K562 (cell line): ENCODE measurements around the gene SHISA8. TPM values are rescaled to one million over a fixed set of nuclear protein-coding genes. Genes with fewer than 3 reads are reported as not detected.
A peak's percentile ranks its signal among the peaks of the same experiment; 100 is the strongest.

Experiments
- BDP1 ChIP-seq: IDR thresholded peaks from 3 replicates; pipeline ENCODE4 v1.6.1; 2011; ENCODE audit not compliant: insufficient read length, insufficient read depth
- DIDO1 ChIP-seq: fragments of 450-650 bp; IDR thresholded peaks from 2 replicates; pipeline ENCODE4 v1.6.1; 2016; ENCODE audit warnings: low read depth, missing biosample characterization, missing genetic modification characterization
- MIER1 ChIP-seq: fragments of 450-650 bp; IDR thresholded peaks from 2 replicates; pipeline ENCODE4 v1.6.1; 2016; ENCODE audit warnings: antibody characterized with exemption, mild to moderate bottlenecking, low read depth
- NRF1 ChIP-seq, 2 experiments: fragments of 450-650 bp; IDR thresholded peaks in 1 of 2; conservative IDR thresholded peaks in 1 of 2; 2 replicates each; pipeline ENCODE4 v1.6.1; 2014; ENCODE audit warnings: mild to moderate bottlenecking in 2 of 2
- NUFIP1 ChIP-seq: fragments of 450-650 bp; IDR thresholded peaks from 2 replicates; pipeline ENCODE4 v1.6.1; 2018; ENCODE audit not compliant: partially characterized antibody
- PHB ChIP-seq: fragments of 250-450 bp; sonication (Bioruptor Pico); IDR thresholded peaks from 2 replicates; pipeline ENCODE4 v1.5.0; 2021
- PYGO2 ChIP-seq: fragments of 450-650 bp; IDR thresholded peaks from 2 replicates; pipeline ENCODE4 v1.6.1; 2016; ENCODE audit warnings: mild to moderate bottlenecking, missing genetic modification characterization, moderate library complexity, missing compliant biosample characterization
- RAD21 ChIP-seq, 2 experiments: fragments of 250-450 bp in 1 of 2; fragments of 450-650 bp in 1 of 2; sonication (Bioruptor Pico) in 1 of 2; formaldehyde crosslinking in 1 of 2; IDR thresholded peaks in 1 of 2; conservative IDR thresholded peaks in 1 of 2; 2 replicates each; pipeline versions ENCODE4 v1.4.0 to v1.8.0; 2020 to 2022; ENCODE audit warnings: mild to moderate bottlenecking in 2 of 2, moderate library complexity in 1 of 2
- SMARCE1 ChIP-seq: fragments of 450-650 bp; IDR thresholded peaks from 2 replicates; pipeline ENCODE4 v1.7.1; 2016; ENCODE audit warnings: mild to moderate bottlenecking
- TSC22D4 ChIP-seq: fragments of 450-650 bp; IDR thresholded peaks from 2 replicates; pipeline ENCODE4 v1.6.1; 2016; ENCODE audit warnings: missing genetic modification characterization, missing biosample characterization, control low read depth
- ZNF408 ChIP-seq: fragments of 250-450 bp; sonication (Bioruptor Pico); IDR thresholded peaks from 2 replicates; pipeline ENCODE4 v1.4.0; 2020; ENCODE audit warnings: low read depth, mild to moderate bottlenecking, moderate library complexity
- polyA plus RNA-seq, 8 experiments: library from polyadenylated mRNA; depleted of rRNA in 4 of 8; stranded (reverse) in 5 of 8; unstranded in 3 of 8; fragments of >200 nt; fragmentation: Nextera tagmentation in 2 of 8; fragmentation: Illumina TruSeq in 1 of 8; extraction: Ambion mirVana in 2 of 8; extraction: Trizol in 1 of 8; gene quantifications; 2 replicates each; pipeline versions ENCODE4 v1.2.1 to v1.2.3, GENCODE V29; 2011 to 2014; ENCODE audit warnings: inconsistent platforms in 1 of 8, missing spikeins in 1 of 8
- total RNA-seq, 7 experiments: library from RNA; depleted of rRNA in 6 of 7; stranded (reverse); fragments of >200 nt in 6 of 7; fragmentation: Illumina TruSeq in 2 of 7; extraction: Trizol in 2 of 7; gene quantifications; 2 replicates each; pipeline versions ENCODE4 v1.2.1 to v1.2.3, GENCODE V29; 2011 to 2021; ENCODE audit warnings: low replicate concordance in 1 of 7
- TF ChIP-seq, protein P1 (sequence below): sonication (generic); formaldehyde crosslinking; IDR thresholded peaks from 2 replicates; pipeline ENCODE4 v1.8.0; 2022; ENCODE audit warnings: mild to moderate bottlenecking, missing genetic modification reagents
- TF ChIP-seq, protein P2 (sequence below), 2 experiments: IDR thresholded peaks; 2 replicates each; pipeline ENCODE4 v1.6.1; 2011; ENCODE audit warnings: borderline replicate concordance in 1 of 2, control low read depth in 1 of 2, low read depth in 1 of 2, low read length in 1 of 2, mild to moderate bottlenecking in 1 of 2, mixed read lengths in 1 of 2, moderate library complexity in 1 of 2; ENCODE audit not compliant: insufficient read depth in 1 of 2, insufficient read length in 1 of 2, poor library complexity in 1 of 2, severe bottlenecking in 1 of 2; ENCODE audit errors: extremely low read depth in 1 of 2

SHISA8 gene
- total and polyA plus RNA-seq, 9 of the 15 experiments (the other 6 are each of a cell fraction or from before 2014, with no cell fraction given): 0.07 to 3.3 (median 1.1) TPM; not detected in 4

DNA sequence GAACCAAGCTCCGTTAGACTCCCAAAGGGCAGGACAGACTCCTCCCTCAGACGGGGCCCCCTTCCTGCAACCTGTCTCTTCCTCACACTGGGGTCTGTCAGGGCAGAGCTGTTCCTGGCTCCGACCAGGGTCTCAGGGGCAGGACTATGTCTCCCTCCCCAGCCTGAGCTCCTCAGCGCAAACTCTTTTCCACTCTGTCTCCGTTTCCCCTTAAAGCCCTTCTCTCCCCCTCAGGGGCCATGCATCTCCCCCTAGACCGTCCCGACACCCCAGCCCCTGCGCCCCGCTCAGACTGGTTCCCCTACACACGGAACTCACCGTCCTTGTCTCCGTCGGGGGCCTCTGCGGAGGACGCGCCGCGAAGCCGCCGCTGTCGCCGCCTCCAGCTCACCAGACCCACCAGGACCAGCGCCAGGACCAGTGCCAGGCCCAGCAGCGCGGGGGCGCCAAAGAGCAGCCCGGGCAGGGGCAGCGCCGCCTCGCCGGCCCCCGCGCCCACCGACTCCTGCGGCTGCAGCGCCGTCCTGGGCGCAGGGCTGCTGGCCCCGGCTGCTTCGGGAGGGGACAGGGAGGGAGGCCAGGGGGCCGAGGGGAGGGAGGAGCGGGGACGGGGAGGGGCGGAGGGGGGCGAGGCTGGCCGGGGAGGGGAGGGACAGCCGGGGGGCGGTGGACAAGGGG lies 11.0 kb upstream of the SHISA8 start (continued):
- TF ChIP-seq PYGO2 (tag) (no peak), BDP1 (no peak), PHB (no peak), MIER1 (no peak), ZNF408 (CRISPR knock-in tag) (no peak), DIDO1 (tag) (no peak), RAD21 (CRISPR knock-in tag; conservative IDR thresholded peaks at IDR 0.05 in 1 of 2, IDR thresholded peaks at IDR 0.05 in 1 of 2) (peak in 1 of 2 experiments; percentile 43; a peak in 2 of 4 replicates), NRF1 (conservative IDR thresholded peaks at IDR 0.05 in 1 of 2, IDR thresholded peaks at IDR 0.05 in 1 of 2) (no peak), TSC22D4 (tag) (no peak), SMARCE1 (0 out of 2 replicates have a peak, but pooled peaks have one; percentile 29), NUFIP1 (no peak)
- TF ChIP-seq, protein P1, sequence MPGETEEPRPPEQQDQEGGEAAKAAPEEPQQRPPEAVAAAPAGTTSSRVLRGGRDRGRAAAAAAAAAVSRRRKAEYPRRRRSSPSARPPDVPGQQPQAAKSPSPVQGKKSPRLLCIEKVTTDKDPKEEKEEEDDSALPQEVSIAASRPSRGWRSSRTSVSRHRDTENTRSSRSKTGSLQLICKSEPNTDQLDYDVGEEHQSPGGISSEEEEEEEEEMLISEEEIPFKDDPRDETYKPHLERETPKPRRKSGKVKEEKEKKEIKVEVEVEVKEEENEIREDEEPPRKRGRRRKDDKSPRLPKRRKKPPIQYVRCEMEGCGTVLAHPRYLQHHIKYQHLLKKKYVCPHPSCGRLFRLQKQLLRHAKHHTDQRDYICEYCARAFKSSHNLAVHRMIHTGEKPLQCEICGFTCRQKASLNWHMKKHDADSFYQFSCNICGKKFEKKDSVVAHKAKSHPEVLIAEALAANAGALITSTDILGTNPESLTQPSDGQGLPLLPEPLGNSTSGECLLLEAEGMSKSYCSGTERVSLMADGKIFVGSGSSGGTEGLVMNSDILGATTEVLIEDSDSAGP: no peak
- TF ChIP-seq, protein P2, sequence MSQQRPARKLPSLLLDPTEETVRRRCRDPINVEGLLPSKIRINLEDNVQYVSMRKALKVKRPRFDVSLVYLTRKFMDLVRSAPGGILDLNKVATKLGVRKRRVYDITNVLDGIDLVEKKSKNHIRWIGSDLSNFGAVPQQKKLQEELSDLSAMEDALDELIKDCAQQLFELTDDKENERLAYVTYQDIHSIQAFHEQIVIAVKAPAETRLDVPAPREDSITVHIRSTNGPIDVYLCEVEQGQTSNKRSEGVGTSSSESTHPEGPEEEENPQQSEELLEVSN (IDR thresholded peaks at IDR 0.05; ENCODE audit: borderline replicate concordance in 1 of 2, extremely low read depth in 1 of 2, insufficient read depth in 1 of 2, insufficient read length in 1 of 2, low read depth in 1 of 2, low read length in 1 of 2, poor library complexity in 1 of 2, severe bottlenecking in 1 of 2): peak in 1 of 2 experiments; percentile 15
- TF ChIP-seq, all 486 proteins: peak for 30
